Kidney (tissue), 14 donors: Measurements from ENCODE around the gene SUMO3. TPM values are rescaled to one million over a fixed set of nuclear protein-coding genes. Genes with fewer than 3 reads are reported as not detected.
A peak's percentile ranks its signal among the peaks of the same experiment; 100 is the strongest.

Source experiments
- DNase-seq, 5 donors: peaks; one replicate each; pipeline ENCODE4 v3.0.0-alpha.2; 2013 to 2020
- FAIRE-seq: peaks from 2 replicates; lab custom pipeline; 2012; peaks lifted over from hg19 to GRCh38; lab: Jason Lieb, UNC
- H3K27ac ChIP-seq, 2 donors: one replicate each; pipeline ENCODE4 v1.7.0; 2013; ENCODE audit warnings: low read depth in 2 of 2, low read length in 2 of 2, inconsistent platforms in 1 of 2
- H3K27me3 ChIP-seq: one replicate; pipeline ENCODE4 v1.7.1; 2013; ENCODE audit warnings: low read length, inconsistent platforms; ENCODE audit not compliant: control insufficient read depth, insufficient read depth
- H3K36me3 ChIP-seq, 3 donors: one replicate each; pipeline versions ENCODE4 v1.7.0 to v1.7.1; 2013; ENCODE audit warnings: low read length in 3 of 3, control low read depth in 1 of 3, inconsistent platforms in 1 of 3; ENCODE audit not compliant: insufficient read depth in 3 of 3, control insufficient read depth in 2 of 3
- H3K4me1 ChIP-seq, 3 donors: one replicate each; pipeline versions ENCODE4 v1.7.0 to v1.7.1; 2013; ENCODE audit warnings: low read length in 3 of 3, inconsistent platforms in 1 of 3, low read depth in 1 of 3; ENCODE audit not compliant: control insufficient read depth in 2 of 3, insufficient read depth in 2 of 3
- H3K4me3 ChIP-seq, 3 donors: one replicate each; pipeline versions ENCODE4 v1.7.0 to v1.8.1; 2013; ENCODE audit warnings: low read length in 3 of 3, control low read depth in 1 of 3, inconsistent platforms in 1 of 3
- H3K9ac ChIP-seq, 3 donors: one replicate each; pipeline versions ENCODE4 v1.7.0 to v1.7.1; 2013; ENCODE audit warnings: low read length in 3 of 3, control low read depth in 1 of 3, inconsistent platforms in 1 of 3
- H3K9me3 ChIP-seq, 3 donors: one replicate each; pipeline versions ENCODE4 v1.7.0 to v1.7.1; 2013; ENCODE audit warnings: low read length in 3 of 3, control low read depth in 1 of 3, inconsistent platforms in 1 of 3; ENCODE audit not compliant: control insufficient read depth in 2 of 3, insufficient read depth in 1 of 3
- CTCF ChIP-seq: IDR thresholded peaks from 3 replicates; pipeline ENCODE4 v1.5.1; 2012; ENCODE audit warnings: mild to moderate bottlenecking, moderate library complexity, borderline replicate concordance; ENCODE audit not compliant: insufficient read depth; ENCODE audit errors: extremely low read depth
- intact Hi-C: fragments of 100-400 bp; cut with DNase I; formaldehyde crosslinking; loops from one replicate; pipeline ENCODE4 v1.11.1; 2022
- polyA plus RNA-seq: library from polyadenylated mRNA; stranded (reverse); fragments of 350-450 nt; fragmentation: Illumina TruSeq; extraction: RNeasy Lipid Tissue Mini Kit (QIAGEN cat#74804); gene quantifications from one replicate; pipeline ENCODE4 v1.2.3, GENCODE V29; 2014; ENCODE audit warnings: low read depth, low replicate concordance; ENCODE audit not compliant: insufficient read depth
- total RNA-seq: library from RNA; stranded (reverse); fragmentation: NEBNext Ultra II Directional; extraction: Animal tissue kit (Norgen Biotek cat#: 25700); gene quantifications from one replicate; pipeline ENCODE4 v1.2.1, GENCODE V29; 2021
- donor health status: control.
- donor health status: control.
- donor health status: control.
- donor health status: control.
- donor health status: control.
- donor health status: DM: yes; HTN: yes; CAD: no.
- donor health status: Normal renal cell carcinoma (clear cell type).

Gene SUMO3
- total and polyA plus RNA-seq, 2 donors from 2014 or later, result 88.6 to 89.9 TPM

DNA sequence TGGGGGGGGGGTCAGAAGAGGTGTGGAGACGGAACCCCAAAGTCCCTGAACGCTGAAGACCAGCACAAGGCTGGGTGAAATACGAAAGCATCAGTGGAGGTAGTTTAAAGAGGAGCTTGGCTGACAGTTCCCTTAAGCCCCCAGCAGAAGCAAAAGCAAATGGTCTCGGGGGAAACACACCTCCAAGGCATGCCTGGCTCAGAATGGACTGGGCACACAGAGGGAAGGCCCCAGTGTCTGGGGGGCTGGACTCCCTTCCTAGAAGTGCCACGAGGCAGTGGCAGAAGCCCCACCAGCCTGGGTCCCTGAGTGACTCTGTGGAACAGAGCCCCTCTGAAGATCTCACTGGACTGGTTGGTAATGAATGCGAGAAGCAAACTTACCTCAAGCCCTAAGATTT, 60.1 kb downstream of the SUMO3 start:
- Histone ChIP-seq H3K36me3 (no peaks in the 10 kb centered on the region), H3K9ac (no peak overlapping the region), H3K27ac (no peak overlapping the region), H3K4me3 (no peak overlapping the region), H3K4me1 (peaks cover 0 to 6% (median 0%) of the 10 kb centered on the region in 3 donors), H3K9me3 (peaks cover 0 to 2% (median 0%) of the 10 kb centered on the region in 3 donors), H3K27me3 (no peaks in the 10 kb centered on the region)
- no peak for TF ChIP-seq CTCF
- intact Hi-C loops, result no loop called here
- no peak for DNase-seq
- FAIRE-seq, result no peak

DNA sequence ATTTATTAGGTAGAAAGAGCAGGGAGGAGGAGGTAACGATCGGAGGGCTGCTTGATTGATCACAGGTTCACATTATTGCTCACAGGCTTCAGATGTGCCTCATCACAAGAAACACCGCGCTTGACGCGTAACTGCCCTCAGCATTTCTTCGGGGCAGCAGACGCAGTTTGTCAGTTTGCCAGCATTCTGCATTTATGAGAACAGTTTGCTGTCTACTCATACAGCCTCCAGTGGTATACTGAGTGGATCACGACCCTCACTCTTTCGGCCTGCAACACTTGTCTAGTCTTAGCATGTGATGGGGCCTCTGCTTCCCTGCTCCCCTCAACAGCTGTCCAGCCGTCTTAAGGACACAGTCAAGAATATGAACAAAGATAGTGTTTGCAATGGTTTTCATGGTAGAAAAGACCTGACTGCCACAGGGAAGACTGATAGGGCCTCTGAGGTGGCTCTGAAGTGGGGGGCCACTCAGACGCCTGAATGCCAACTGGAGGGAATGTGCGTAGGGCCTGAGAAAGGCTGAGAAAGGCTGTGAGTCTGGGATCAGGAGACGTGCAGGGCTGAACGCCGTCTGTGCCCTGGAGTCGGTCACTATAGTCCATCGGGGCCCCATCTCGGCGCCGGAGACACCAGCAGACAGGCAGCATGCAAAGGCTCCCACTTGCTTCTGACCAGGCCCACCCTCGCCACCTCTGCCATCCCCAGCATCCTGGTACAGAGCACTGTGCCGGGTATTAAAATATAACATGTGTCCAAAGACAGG, 61.3 kb downstream of the SUMO3 start:
- H3K36me3 ChIP-seq, result no peaks in the 10 kb centered on the region
- peaks cover 0 to 7% (median 0%) of the 10 kb centered on the region in 3 donors for H3K4me1 ChIP-seq
- TF ChIP-seq CTCF, result no peak
- no peak overlapping the region for H3K9ac ChIP-seq
- no peak overlapping the region for H3K27ac ChIP-seq
- intact Hi-C loops, result no loop called here
- H3K27me3 ChIP-seq, result no peaks in the 10 kb centered on the region
- no peak overlapping the region for H3K4me3 ChIP-seq
- H3K9me3 ChIP-seq, result peaks cover 0 to 2% (median 0%) of the 10 kb centered on the region in 3 donors
- peak in 1 of 5 donors; percentile 15 for DNase-seq
- no peak for FAIRE-seq

Other genes starting within 250 kb of the SUMO3 start
- not detected for gene KRTAP10-4, start 244.3 kb downstream of the SUMO3 start, total RNA-seq
- not detected for gene KRTAP10-4, start 244.3 kb downstream of the SUMO3 start, polyA plus RNA-seq
- not detected for gene KRTAP10-5, start 237.5 kb downstream of the SUMO3 start, total RNA-seq
- gene KRTAP10-5, start 237.5 kb downstream of the SUMO3 start, polyA plus RNA-seq, result not detected
- not detected for gene KRTAP10-6, start 225.6 kb downstream of the SUMO3 start, total RNA-seq
- not detected for gene KRTAP10-6, start 225.6 kb downstream of the SUMO3 start, polyA plus RNA-seq
- not detected for gene KRTAP10-7, start 217.5 kb downstream of the SUMO3 start, total RNA-seq
- gene KRTAP10-7, start 217.5 kb downstream of the SUMO3 start, polyA plus RNA-seq, result not detected
- not detected for gene KRTAP10-8, start 206.0 kb downstream of the SUMO3 start, total RNA-seq
- not detected for gene KRTAP10-8, start 206.0 kb downstream of the SUMO3 start, polyA plus RNA-seq
- gene KRTAP10-9, start 191.0 kb downstream of the SUMO3 start, total RNA-seq, result not detected
- not detected for gene KRTAP10-9, start 191.0 kb downstream of the SUMO3 start, polyA plus RNA-seq
- gene KRTAP10-10, start 180.7 kb downstream of the SUMO3 start, total RNA-seq, result not detected
- not detected for gene KRTAP10-10, start 180.7 kb downstream of the SUMO3 start, polyA plus RNA-seq
- gene KRTAP10-11, start 171.6 kb downstream of the SUMO3 start, total RNA-seq, result not detected
- gene KRTAP10-11, start 171.6 kb downstream of the SUMO3 start, polyA plus RNA-seq, result not detected
- not detected for gene KRTAP12-4, start 163.4 kb downstream of the SUMO3 start, total RNA-seq
- gene KRTAP12-4, start 163.4 kb downstream of the SUMO3 start, polyA plus RNA-seq, result not detected
- gene KRTAP12-3, start 160.1 kb downstream of the SUMO3 start, total RNA-seq, result not detected
- not detected for gene KRTAP12-3, start 160.1 kb downstream of the SUMO3 start, polyA plus RNA-seq
- not detected for gene KRTAP12-2, start 151.1 kb downstream of the SUMO3 start, total RNA-seq
- gene KRTAP12-2, start 151.1 kb downstream of the SUMO3 start, polyA plus RNA-seq, result not detected
- not detected for gene KRTAP12-1, start 135.9 kb downstream of the SUMO3 start, total RNA-seq
- gene KRTAP12-1, start 135.9 kb downstream of the SUMO3 start, polyA plus RNA-seq, result not detected
- not detected for gene KRTAP10-12, start 120.9 kb downstream of the SUMO3 start, total RNA-seq
- gene KRTAP10-12, start 120.9 kb downstream of the SUMO3 start, polyA plus RNA-seq, result not detected
- gene TSPEAR, start 106.5 kb downstream of the SUMO3 start, total RNA-seq, result 0.22 TPM
- gene TSPEAR, start 106.5 kb downstream of the SUMO3 start, polyA plus RNA-seq, result 0.09 TPM
- 86.0 TPM for gene UBE2G2, start 16.2 kb downstream of the SUMO3 start, total RNA-seq
- gene UBE2G2, start 16.2 kb downstream of the SUMO3 start, polyA plus RNA-seq, result 39.4 TPM
- gene PTTG1IP, start 55.6 kb upstream of the SUMO3 start, total RNA-seq, result 378 TPM
- gene PTTG1IP, start 55.6 kb upstream of the SUMO3 start, polyA plus RNA-seq, result 187 TPM
- gene ITGB2, start 102.8 kb upstream of the SUMO3 start, total RNA-seq, result 111 TPM
- 9.5 TPM for gene ITGB2, start 102.8 kb upstream of the SUMO3 start, polyA plus RNA-seq
- gene SLX9, start 122.0 kb upstream of the SUMO3 start, total RNA-seq, result 27.1 TPM
- 35.1 TPM for gene SLX9, start 122.0 kb upstream of the SUMO3 start, polyA plus RNA-seq